SK-MEL-5 (cell line): ENCODE results near the gene DMXL1. TPM values are rescaled to one million over a fixed set of nuclear protein-coding genes. Genes with fewer than 3 reads are reported as not detected.

Source experiments
- DNase-seq: peaks from one replicate; pipeline ENCODE4 v3.0.0-alpha.2; 2016; ENCODE audit warnings: low read depth, low spot score
- in situ Hi-C: cut with HindIII; loops from 2 replicates; pipeline ENCODE4 v1.10.0; 2016; ENCODE audit warnings: low sequenced_read_pairs, high pct_unique_total_duplicates, low pct_unique_long_range_greater_than_20kb
- polyA plus RNA-seq, 2 experiments: library from polyadenylated mRNA; depleted of rRNA; stranded (reverse); fragments of >200 nt; gene quantifications; 2 replicates each; pipeline ENCODE4 v1.2.3, GENCODE V29; 2015
- total RNA-seq: library from RNA; depleted of rRNA; stranded (reverse); fragments of >200 nt; shearing (Covaris generic); gene quantifications from 2 replicates; pipeline ENCODE4 v1.2.3, GENCODE V29; 2014; rRNA removed

DMXL1 gene
- total RNA-seq = 34.3 and 38.9 TPM in 2 replicates
- 19.4 and 24.4 TPM in 2 replicates for polyA plus RNA-seq (2015; cell fraction: cytosol; rRNA removed)
- 51.2 and 65.0 TPM in 2 replicates for polyA plus RNA-seq (2015; cell fraction: nucleus; rRNA removed)

DNA sequence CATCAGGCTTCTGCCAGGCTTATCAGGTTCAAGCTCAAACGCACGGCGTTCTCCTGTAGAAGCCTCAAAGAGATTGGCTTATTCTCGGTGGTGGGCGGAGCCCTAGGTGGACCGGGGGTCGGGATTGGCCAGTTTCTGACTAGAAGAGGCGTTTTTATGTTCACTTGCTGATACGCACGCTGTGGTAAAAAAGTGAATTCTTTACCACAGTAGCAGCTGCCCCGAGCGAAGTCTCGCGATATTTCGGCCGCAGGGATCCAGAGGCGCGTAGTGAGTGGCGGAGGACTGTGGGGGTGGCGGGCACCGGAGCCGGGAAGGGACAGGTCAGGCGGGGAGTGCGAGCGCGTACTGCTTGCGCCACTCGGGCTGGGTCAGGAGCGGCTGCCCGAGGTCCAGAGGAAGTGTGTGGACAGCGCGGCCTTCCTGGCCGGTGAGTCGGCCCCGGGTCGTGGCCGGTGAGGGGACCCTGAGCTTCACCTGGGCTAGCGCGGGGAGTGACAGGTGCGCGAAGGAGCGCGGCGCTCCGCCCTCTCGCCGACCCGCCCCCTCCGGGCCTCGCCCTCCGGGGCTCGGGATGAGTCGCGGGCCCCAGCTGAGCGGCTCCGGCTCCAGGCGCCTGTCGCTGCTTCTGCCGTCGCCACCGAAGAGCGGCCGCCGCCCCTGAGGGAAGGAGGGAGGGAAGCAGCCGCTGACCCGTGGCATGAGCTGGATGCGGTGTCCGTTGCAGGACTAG is at the start of gene DMXL1:
Gene DMXL1 (plus strand): TSS at position 260 of the 733 bp plus-strand sequence. CDS start 483 bp downstream, outside the sequence.
- in situ Hi-C loops = no loop called here
- peak; percentile 99 for DNase-seq

DNA sequence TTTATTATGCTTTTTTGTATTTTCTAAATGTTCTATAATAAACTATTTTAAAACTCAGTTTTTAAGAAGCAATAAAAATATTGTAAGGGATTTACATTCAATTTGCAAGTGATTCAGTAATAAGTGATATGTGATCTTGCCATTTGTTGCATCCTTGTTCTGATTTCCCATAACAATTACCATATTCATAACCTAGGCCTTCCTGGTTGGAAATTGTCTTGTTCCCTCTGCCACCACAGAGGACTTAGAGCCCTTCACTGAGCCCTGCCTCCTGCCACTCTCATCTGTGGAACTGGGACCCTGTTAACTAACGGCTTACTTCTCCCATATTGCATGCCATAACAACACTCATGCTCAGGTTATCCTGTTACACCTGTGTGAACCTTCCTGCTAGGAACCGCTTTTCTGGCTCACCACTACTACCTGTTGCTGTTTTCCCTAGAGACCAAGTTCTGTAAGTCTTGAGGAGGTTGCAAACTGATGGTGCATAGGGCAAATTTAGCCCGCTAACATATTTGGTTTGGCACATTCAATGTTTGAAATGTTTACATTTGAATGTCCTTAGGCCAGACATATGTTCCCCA is 49.6 kb upstream of the DMXL1 start:
- in situ Hi-C loops = no loop called here
- DNase-seq = peak; percentile 16

- DNase-seq = peak; percentile 80
- in situ Hi-C loops = no loop called here
Measured at GRCh38 chr5:119022017-119022745, 48.7 kb upstream of the DMXL1 start.

- no peak for DNase-seq
- in situ Hi-C loops = no loop called here
Measured at GRCh38 chr5:119022773-119023172, 48.1 kb upstream of the DMXL1 start.

DNA sequence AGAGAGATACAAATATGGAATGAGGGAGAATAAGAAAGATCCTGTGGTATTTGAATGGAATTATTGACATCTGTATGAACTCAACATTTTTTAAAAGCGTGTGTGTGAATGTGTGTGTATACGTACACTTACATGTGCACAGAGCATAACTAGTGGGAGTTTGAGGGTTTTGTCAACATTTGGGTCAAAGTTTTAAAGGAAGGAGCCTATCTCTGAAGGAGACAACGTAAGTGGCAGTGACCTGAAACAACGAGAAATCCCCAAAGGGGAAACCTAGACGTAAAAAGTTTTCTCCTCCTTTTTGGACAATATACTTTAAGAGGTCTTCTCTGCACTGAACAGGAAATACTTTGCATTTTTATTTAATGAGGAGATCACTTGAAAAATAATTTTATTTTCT is 42.3 kb upstream of the DMXL1 start:
- in situ Hi-C loops = no loop called here
- DNase-seq = no peak

GRCh38 chr5:119031011-119031886 is 39.6 kb upstream of the DMXL1 start:
- in situ Hi-C loops = no loop called here
- no peak for DNase-seq

- in situ Hi-C loops = no loop called here
- peak; percentile 73 for DNase-seq
Measured at GRCh38 chr5:119031905-119032304, 39.0 kb upstream of the DMXL1 start.

- DNase-seq = peak; percentile 50
- in situ Hi-C loops = no loop called here
Measured at GRCh38 chr5:119032656-119033055, 38.2 kb upstream of the DMXL1 start.

DNA sequence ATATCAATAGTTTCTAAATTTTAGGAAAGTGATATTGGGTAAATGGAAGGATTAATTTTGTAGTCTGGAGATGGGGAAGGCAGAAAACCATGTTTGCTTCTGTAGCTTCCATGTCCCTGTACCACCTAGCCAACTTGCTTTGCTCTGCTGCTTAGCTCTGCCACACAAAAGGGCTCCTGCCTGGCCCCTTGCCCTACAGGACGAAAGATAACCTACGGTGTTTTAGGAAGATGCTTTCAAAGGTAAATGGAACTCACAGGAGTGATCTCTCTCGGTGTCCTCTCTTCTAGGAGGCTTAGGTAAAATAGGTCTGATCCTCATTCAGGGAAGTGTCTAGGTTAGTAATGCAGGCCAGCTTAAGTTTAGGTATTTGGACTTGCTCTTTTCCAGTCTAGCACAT is 37.8 kb upstream of the DMXL1 start:
- in situ Hi-C loops = no loop called here
- DNase-seq = no peak

DNA sequence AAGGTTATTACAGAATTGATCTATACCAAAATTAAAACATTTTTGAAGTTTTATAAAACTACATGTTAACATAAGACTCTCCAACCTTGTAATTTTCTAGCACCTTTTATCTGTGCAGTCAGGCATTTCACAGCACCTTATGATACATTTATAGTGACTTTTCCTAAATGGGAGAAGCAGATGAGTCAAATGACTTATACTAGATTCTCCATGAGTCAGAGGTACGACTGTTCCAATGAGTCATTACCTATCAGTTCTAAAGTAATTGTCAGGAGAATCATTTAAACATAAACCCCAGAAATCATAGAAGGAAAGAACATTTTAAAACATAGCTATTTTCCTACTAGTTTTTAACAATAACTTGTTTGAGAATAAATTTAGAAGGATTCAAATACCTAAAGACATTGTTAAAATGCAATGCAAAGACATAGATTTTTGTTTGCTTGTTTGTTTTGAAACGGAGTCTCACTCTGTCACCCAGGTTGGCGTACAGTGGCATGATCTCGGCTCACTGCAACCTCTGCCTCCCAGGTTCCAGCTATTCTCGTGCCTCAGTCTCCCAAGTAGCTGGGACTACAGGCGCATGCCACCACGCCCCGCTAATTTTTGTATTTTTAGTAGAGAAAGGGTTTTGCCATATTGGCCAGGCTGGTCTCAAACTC is 34.7 kb upstream of the DMXL1 start:
- in situ Hi-C loops = no loop called here
- peak; percentile 20 for DNase-seq

DNA sequence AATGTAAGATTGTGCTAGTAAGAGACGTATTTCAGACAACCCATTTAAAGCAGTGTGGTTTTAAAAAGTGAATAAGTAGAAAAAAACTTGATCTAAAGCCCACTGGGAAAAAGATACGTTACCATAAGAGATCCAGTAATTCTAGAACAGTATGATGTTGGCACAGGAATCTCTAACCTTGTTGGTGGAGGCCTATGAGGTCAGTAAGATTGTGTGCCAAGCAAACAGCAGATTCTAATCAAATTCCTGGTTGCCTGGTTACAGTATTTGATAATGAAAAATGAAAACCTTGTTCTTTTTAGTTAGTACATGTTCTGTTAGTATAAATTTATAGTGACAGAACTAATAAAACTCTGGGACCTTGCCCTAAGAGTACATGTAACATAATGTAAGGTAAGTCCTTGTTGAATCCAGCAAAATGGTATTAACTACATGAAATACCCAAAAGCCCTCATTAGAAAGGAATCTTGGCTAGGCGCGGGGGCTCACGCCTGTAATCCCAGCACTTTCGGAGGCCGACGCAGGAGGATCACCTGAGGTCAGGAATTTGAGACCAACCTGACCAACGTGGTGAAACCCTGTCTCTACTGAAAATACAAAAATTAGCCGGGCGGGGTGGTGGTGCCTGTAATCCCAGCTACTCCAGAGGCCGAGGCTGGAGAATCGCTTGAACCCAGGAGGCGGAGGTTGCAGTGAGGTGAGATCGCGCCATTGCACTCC is 33.2 kb upstream of the DMXL1 start:
- in situ Hi-C loops = no loop called here
- DNase-seq = no peak

- no peak for DNase-seq
- in situ Hi-C loops = no loop called here
Measured at GRCh38 chr5:119048246-119048645, 22.6 kb upstream of the DMXL1 start.

DNA sequence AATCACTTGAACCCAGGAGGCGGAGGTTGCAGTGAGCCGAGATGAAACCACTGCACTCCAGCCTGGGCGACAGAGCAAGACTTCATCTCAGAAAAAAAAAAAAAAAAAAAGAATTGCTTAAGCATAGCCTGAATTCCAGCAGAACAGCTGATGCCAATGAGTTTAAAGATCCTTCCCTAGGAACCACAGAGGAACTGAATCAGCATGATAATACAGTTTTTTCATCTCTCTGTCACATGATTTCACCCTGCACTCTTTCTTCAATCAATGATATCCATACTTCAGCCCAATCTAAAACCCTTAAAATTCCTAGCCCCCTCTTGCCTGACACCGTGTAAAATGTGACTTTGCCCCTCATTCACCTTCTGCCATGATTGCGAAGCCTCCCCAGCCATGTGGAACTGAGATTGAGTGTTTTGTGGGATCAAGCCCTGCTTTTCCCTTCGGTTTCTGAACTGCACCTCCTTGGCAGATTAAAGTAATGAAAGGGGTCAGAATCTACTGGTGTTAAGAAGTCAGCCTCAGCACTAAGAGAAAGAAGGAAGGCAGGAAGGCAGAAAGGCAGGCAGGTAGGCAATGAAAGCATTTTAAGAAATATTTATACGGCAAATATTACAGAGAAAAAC is 20.9 kb upstream of the DMXL1 start:
- peak; percentile 38 for DNase-seq
- in situ Hi-C loops = no loop called here

DNA sequence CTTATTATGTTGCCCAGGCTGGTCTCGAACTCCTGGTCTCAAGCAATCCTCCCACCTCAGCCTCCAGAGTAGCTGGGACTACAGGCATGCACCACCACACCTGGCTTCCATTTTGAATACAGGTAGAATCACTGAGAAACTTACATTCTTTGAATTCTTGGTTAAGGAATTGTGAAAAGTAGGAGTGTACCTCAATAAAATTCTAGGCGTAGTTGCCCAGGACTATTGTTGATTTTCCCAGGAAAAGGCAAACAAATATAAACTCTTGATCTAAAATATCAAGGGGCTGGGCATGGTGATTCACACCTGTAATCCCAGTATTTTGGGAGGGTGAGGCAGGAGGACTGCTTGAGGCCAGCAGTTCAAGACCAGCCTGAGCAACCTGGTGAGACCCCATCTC is 16.8 kb upstream of the DMXL1 start:
- DNase-seq = no peak
- in situ Hi-C loops = no loop called here

- no peak for DNase-seq
- in situ Hi-C loops = no loop called here
Measured at GRCh38 chr5:119055294-119055693, 15.6 kb upstream of the DMXL1 start.

DNA sequence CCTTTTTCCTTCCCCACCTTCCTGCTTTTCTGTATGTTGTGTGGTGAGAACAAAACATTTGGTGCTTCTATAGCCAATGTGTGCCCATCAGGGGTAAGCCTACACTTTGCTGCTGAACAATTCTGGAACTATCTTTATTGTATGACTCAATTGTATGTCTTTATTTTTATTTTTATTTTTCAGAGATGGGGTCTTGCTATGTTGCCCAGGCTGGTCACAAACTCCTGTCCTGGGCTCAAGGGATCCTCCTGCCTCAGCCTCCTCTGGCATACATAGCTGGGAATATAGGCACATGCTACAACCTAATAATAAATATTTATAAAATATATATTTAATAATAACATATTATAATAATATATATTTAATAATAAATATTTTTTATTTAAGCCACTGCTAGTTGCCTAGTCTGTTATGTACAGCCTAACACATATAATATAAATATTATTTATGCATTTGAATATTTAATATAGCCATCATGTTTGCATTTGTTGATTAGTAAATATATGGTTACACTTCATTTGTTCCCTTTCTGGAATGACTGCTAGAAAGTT is 11.8 kb upstream of the DMXL1 start:
- in situ Hi-C loops = no loop called here
- no peak for DNase-seq
